HEK293T (cell line): Measurements from ENCODE around the gene LOXL4.

Source experiments
- NFRKB ChIP-seq: fragments of 450-650 bp; IDR thresholded peaks from 2 replicates; pipeline ENCODE4 v1.6.1; 2016; ENCODE audit warnings: mild to moderate bottlenecking, moderate library complexity
- TARDBP ChIP-seq: fragments of 450-650 bp; IDR thresholded peaks from 2 replicates; pipeline ENCODE4 v1.6.1; 2016
- TF ChIP-seq, protein P1 (sequence below): fragments of 450-650 bp; IDR thresholded peaks from 2 replicates; pipeline ENCODE4 v1.6.1; 2016

DNA sequence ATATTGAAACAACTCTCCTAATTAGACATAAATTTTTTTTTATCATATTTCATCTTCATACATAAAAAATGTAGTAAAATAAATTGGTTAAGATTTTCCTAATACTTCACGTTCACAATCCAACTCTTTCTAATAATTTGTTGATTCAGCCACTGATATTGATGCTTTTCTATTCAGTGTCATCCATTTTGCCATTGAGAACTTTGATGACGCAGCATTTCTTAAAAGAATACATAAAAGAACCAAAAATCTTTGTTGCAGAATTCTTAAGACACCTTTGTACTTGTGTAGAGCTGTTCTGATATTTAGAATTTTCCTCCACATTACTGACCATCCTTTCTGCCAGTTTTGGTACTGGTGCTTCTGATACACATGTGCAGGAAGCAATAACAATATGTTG, 52.6 kb downstream of the LOXL4 start:
- TF ChIP-seq, protein P1, sequence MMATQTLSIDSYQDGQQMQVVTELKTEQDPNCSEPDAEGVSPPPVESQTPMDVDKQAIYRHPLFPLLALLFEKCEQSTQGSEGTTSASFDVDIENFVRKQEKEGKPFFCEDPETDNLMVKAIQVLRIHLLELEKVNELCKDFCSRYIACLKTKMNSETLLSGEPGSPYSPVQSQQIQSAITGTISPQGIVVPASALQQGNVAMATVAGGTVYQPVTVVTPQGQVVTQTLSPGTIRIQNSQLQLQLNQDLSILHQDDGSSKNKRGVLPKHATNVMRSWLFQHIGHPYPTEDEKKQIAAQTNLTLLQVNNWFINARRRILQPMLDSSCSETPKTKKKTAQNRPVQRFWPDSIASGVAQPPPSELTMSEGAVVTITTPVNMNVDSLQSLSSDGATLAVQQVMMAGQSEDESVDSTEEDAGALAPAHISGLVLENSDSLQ = no peak
- TF ChIP-seq NFRKB (no peak), TARDBP (no peak)
